K562 (cell line): Measurements from ENCODE around the gene C1QTNF3. TPM values are rescaled to one million over a fixed set of nuclear protein-coding genes. Genes with fewer than 3 reads are reported as not detected.

Experiments
- ATAC-seq: fragments of 200-7000 bp; cut with Tn5 transposase; 3 replicates; pipeline ENCODE4 v1.9.1; 2020; ENCODE audit warnings: moderate library complexity
- BruUV-seq: library from RNA; stranded (reverse); fragments of 400-500 nt; replicated peaks from 2 replicates; lab custom pipeline; 2021; lab: Mats Ljungman, UMichigan
- CTCF ChIA-PET: fragments of 300-600 bp; formaldehyde crosslinking; extraction: SDS; loops from one replicate; lab custom pipeline; 2021; ENCODE audit warnings: low intra/inter-chr PET ratio; lab: Yijun Ruan, JAX
- POLR2A ChIA-PET: fragments of 300-600, 350-650 bp; sonication (Branson Sonifier 250); formaldehyde crosslinking; extraction: SDS; loops from one replicate; lab custom pipeline; 2021; ENCODE audit warnings: antibody characterized with exemption, inconsistent platforms; lab: Yijun Ruan, JAX
- DNase-seq, 4 experiments: peaks; one replicate each; pipeline versions ENCODE4 v3.0.0 to v3.0.0-alpha.2; 2011 to 2018; ENCODE audit warnings: low spot score in 3 of 4, mixed read lengths in 3 of 4; ENCODE audit errors: extremely low read depth in 1 of 4
- FAIRE-seq: peaks from 2 replicates; lab custom pipeline; 2011; peaks lifted over from hg19 to GRCh38; lab: Jason Lieb, UNC
- H2AFZ ChIP-seq: 2 replicates; pipeline ENCODE4 v1.6.0; 2011; ENCODE audit warnings: low read depth, low read length, control low read depth, inconsistent platforms
- H3K27ac ChIP-seq: fragments of 200-600 bp; 3 replicates; pipeline ENCODE4 v1.8.0; 2011; ENCODE audit warnings: low read depth, mild to moderate bottlenecking, control low read depth, inconsistent platforms, low read length, moderate library complexity, mixed read lengths; ENCODE audit errors: extremely low read depth
- H3K27me3 ChIP-seq, 2 experiments: fragments of 300-600 bp in 1 of 2; 2 replicates in 1 of 2; 3 replicates in 1 of 2; pipeline versions ENCODE4 v1.6.0 to v1.8.0; 2011; ENCODE audit warnings: inconsistent platforms in 2 of 2, low read length in 2 of 2, mild to moderate bottlenecking in 1 of 2, mixed read lengths in 1 of 2, moderate library complexity in 1 of 2; ENCODE audit not compliant: control insufficient read depth in 2 of 2, insufficient read depth in 2 of 2
- H3K36me3 ChIP-seq: fragments of 300-600 bp; 3 replicates; pipeline ENCODE4 v1.8.0; 2011; ENCODE audit warnings: mild to moderate bottlenecking, low read length, inconsistent platforms; ENCODE audit not compliant: control insufficient read depth, insufficient read depth
- H3K4me1 ChIP-seq, 2 experiments: fragments of 200-600 bp in 1 of 2; replicated peaks in 1 of 2; 2 replicates in 1 of 2; 3 replicates in 1 of 2; pipeline versions ENCODE4 v1.5.1 to v1.8.0; 2011; ENCODE audit warnings: inconsistent platforms in 2 of 2, low read length in 2 of 2, mild to moderate bottlenecking in 1 of 2, mixed read lengths in 1 of 2, moderate library complexity in 1 of 2; ENCODE audit not compliant: control insufficient read depth in 2 of 2, insufficient read depth in 2 of 2
- H3K4me2 ChIP-seq: 2 replicates; pipeline ENCODE4 v1.6.1; 2011; ENCODE audit warnings: low read length, control low read depth, inconsistent platforms, mixed read lengths; ENCODE audit not compliant: insufficient read depth
- H3K4me3 ChIP-seq: fragments of 200-600 bp; sonication (generic), shearing (Covaris generic); 2 replicates; pipeline ENCODE4 v1.5.1; 2016; ENCODE audit warnings: control low read depth, inconsistent platforms
- H3K79me2 ChIP-seq: fragments of 200-600 bp; 3 replicates; pipeline ENCODE4 v1.8.0; 2011; ENCODE audit warnings: low read length, inconsistent platforms; ENCODE audit not compliant: control insufficient read depth, insufficient read depth
- H3K9ac ChIP-seq, 2 experiments: 2 replicates each; pipeline versions ENCODE4 v1.6.0 to v1.6.1; 2011; ENCODE audit warnings: low read depth in 2 of 2, low read length in 2 of 2, control low read depth in 1 of 2, inconsistent platforms in 1 of 2, mild to moderate bottlenecking in 1 of 2, mixed read lengths in 1 of 2; ENCODE audit not compliant: insufficient read depth in 1 of 2
- H3K9me1 ChIP-seq: one replicate; pipeline ENCODE4 v1.6.0; 2011; ENCODE audit warnings: inconsistent platforms, mild to moderate bottlenecking, low read length, moderate library complexity; ENCODE audit not compliant: control insufficient read depth, insufficient read depth
- H3K9me3 ChIP-seq: replicated peaks from 2 replicates; pipeline ENCODE4 v1.5.1; 2011; ENCODE audit warnings: low read depth, low read length, inconsistent platforms; ENCODE audit not compliant: control insufficient read depth, insufficient read depth
- H4K20me1 ChIP-seq: replicated peaks from 2 replicates; pipeline ENCODE4 v1.6.1; 2011; ENCODE audit warnings: low read length, inconsistent platforms, mixed read lengths; ENCODE audit not compliant: control insufficient read depth, insufficient read depth
- ESRRB ChIP-seq: fragments of 250-450 bp; sonication (Bioruptor Pico); IDR thresholded peaks from 2 replicates; pipeline ENCODE4 v1.5.0; 2020; ENCODE audit warnings: mild to moderate bottlenecking, moderate library complexity, borderline replicate concordance
- MED1 ChIP-seq: sonication (generic); formaldehyde crosslinking; IDR thresholded peaks from 2 replicates; pipeline ENCODE4 v1.8.1; 2023; ENCODE audit warnings: missing genetic modification reagents, borderline replicate concordance
- PCBP1 ChIP-seq: fragments of 200-400 bp; formaldehyde crosslinking; IDR thresholded peaks from 2 replicates; pipeline ENCODE4 v1.6.1; 2018; ENCODE audit warnings: mild to moderate bottlenecking, low read depth, low read length; ENCODE audit not compliant: poor library complexity, severe bottlenecking
- PTRF ChIP-seq: fragments of 450-650 bp; IDR thresholded peaks from 2 replicates; pipeline ENCODE4 v1.6.1; 2016; ENCODE audit warnings: mild to moderate bottlenecking, missing genetic modification characterization, missing compliant biosample characterization
- SMARCE1 ChIP-seq: fragments of 450-650 bp; IDR thresholded peaks from 2 replicates; pipeline ENCODE4 v1.7.1; 2016; ENCODE audit warnings: mild to moderate bottlenecking
- TRIM28 ChIP-seq: fragments of 450-650 bp; IDR thresholded peaks from 2 replicates; pipeline ENCODE4 v1.6.1; 2017
- ZNF165 ChIP-seq: fragments of 250-450 bp; sonication (Bioruptor Pico); IDR thresholded peaks from 2 replicates; pipeline ENCODE4 v1.4.0; 2020; ENCODE audit warnings: borderline replicate concordance
- ZNF41 ChIP-seq: fragments of 250-450 bp; sonication (Bioruptor Pico); conservative IDR thresholded peaks from 2 replicates; pipeline ENCODE4 v1.4.0; 2020; ENCODE audit warnings: mild to moderate bottlenecking
- ZNF717 ChIP-seq: fragments of 250-450 bp; sonication (Bioruptor Pico); IDR thresholded peaks from 2 replicates; pipeline ENCODE4 v1.5.0; 2021
- WGBS: fragments of 100-300 bp; shearing (Covaris generic); methylation state at CpG from one replicate; pipeline ENCODE4 v1.1.6; 2016; ENCODE audit warnings: low coverage, mixed read lengths; ENCODE audit not compliant: insufficient coverage; ENCODE audit errors: missing lambda C conversion rate; 5-methylcytosine and 5-hydroxymethylcytosine counted together
- in situ Hi-C: fragments of 300-500 bp; cut with MboI; formaldehyde crosslinking; loops from 4 replicates; pipeline ENCODE4 v1.15.0; 2018; ENCODE audit warnings: inconsistent platforms, mixed read lengths
- intact Hi-C: fragments of 100-400 bp; cut with micrococcal nuclease; formaldehyde crosslinking; loops from 2 replicates; pipeline ENCODE4 v1.14.2; 2022
- polyA plus RNA-seq, 8 experiments: library from polyadenylated mRNA; depleted of rRNA in 4 of 8; stranded (reverse) in 5 of 8; unstranded in 3 of 8; fragments of >200 nt; fragmentation: Nextera tagmentation in 2 of 8; fragmentation: Illumina TruSeq in 1 of 8; extraction: Ambion mirVana in 2 of 8; extraction: Trizol in 1 of 8; gene quantifications; 2 replicates each; pipeline versions ENCODE4 v1.2.1 to v1.2.3, GENCODE V29; 2011 to 2014; ENCODE audit warnings: inconsistent platforms in 1 of 8, missing spikeins in 1 of 8
- total RNA-seq, 7 experiments: library from RNA; depleted of rRNA in 6 of 7; stranded (reverse); fragments of >200 nt in 6 of 7; fragmentation: Illumina TruSeq in 2 of 7; extraction: Trizol in 2 of 7; gene quantifications; 2 replicates each; pipeline versions ENCODE4 v1.2.1 to v1.2.3, GENCODE V29; 2011 to 2021; ENCODE audit warnings: low replicate concordance in 1 of 7
- TF ChIP-seq, protein P1 (sequence below): fragments of 450-650 bp; IDR thresholded peaks from 2 replicates; pipeline ENCODE4 v1.6.1; 2014; ENCODE audit warnings: low read depth, mild to moderate bottlenecking, moderate library complexity, borderline replicate concordance
- TF ChIP-seq, protein P2 (sequence below): sonication (generic); formaldehyde crosslinking; IDR thresholded peaks from 2 replicates; pipeline ENCODE4 v1.8.0; 2022; ENCODE audit warnings: missing genetic modification reagents, mild to moderate bottlenecking, moderate library complexity, borderline replicate concordance
- TF ChIP-seq, protein P3 (sequence below): sonication (generic); formaldehyde crosslinking; IDR thresholded peaks from 2 replicates; pipeline ENCODE4 v1.8.0; 2022; ENCODE audit warnings: missing genetic modification reagents, mild to moderate bottlenecking, borderline replicate concordance
- TF ChIP-seq, protein P4 (sequence below): fragments of 450-650 bp; IDR thresholded peaks from 2 replicates; pipeline ENCODE4 v1.6.1; 2017; ENCODE audit warnings: antibody characterized with exemption
- TF ChIP-seq, protein P5 (sequence below): fragments of 450-650 bp; IDR thresholded peaks from 2 replicates; pipeline ENCODE4 v1.6.1; 2017; ENCODE audit warnings: antibody characterized with exemption, mild to moderate bottlenecking

Gene C1QTNF3
- total and polyA plus RNA-seq, 9 of the 15 experiments (the other 6 are each of a cell fraction or from before 2014, with no cell fraction given) = 0.51 to 3.3 (median 2.0) TPM

DNA sequence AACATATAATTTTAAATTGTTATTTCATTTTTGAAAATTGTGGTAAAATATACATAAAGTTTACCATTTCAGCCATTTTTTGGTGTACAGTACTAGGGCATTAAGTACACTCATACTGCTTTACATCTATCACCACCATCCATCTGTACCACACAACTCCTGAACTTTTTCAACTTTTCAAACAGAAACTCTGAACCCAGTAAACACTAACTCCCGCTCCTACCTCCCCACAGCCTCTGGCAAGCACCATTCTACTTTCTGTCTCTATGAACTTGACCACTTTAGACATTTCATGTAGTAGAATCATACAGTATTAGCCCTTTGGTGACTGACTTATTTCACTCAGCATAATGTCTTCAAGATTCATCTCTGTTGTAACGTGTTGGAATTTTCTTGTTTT lies 50.1 kb downstream of the C1QTNF3 start:
- H4K20me1 ChIP-seq = no peaks in the 10 kb centered on the region
- no peaks in the 10 kb centered on the region for H3K27me3 ChIP-seq
- BruUV-seq = no TSS peak
- H3K9me3 ChIP-seq = no peaks in the 10 kb centered on the region
- in situ Hi-C loops = no loop called here
- no peak overlapping the region for H3K4me2 ChIP-seq
- ChIA-PET POLR2A (no interaction called here), CTCF (no interaction called here)
- no peaks in the 10 kb centered on the region for H3K36me3 ChIP-seq
- no peaks in the 10 kb centered on the region for H3K4me1 ChIP-seq
- ATAC-seq (no peak), FAIRE-seq (no peak), DNase-seq (no peak)
- H3K4me3 ChIP-seq = no peak overlapping the region
- no peak overlapping the region for H2AFZ ChIP-seq
- H3K9me1 ChIP-seq = no peaks in the 10 kb centered on the region
- no peaks in the 10 kb centered on the region for H3K79me2 ChIP-seq
- H3K9ac ChIP-seq = no peak overlapping the region
- H3K27ac ChIP-seq = no peak overlapping the region
- intact Hi-C loops = no loop called here
- 38% methylated on average over 2 of the region's 2 CpGs for WGBS
- TF ChIP-seq, protein P1, sequence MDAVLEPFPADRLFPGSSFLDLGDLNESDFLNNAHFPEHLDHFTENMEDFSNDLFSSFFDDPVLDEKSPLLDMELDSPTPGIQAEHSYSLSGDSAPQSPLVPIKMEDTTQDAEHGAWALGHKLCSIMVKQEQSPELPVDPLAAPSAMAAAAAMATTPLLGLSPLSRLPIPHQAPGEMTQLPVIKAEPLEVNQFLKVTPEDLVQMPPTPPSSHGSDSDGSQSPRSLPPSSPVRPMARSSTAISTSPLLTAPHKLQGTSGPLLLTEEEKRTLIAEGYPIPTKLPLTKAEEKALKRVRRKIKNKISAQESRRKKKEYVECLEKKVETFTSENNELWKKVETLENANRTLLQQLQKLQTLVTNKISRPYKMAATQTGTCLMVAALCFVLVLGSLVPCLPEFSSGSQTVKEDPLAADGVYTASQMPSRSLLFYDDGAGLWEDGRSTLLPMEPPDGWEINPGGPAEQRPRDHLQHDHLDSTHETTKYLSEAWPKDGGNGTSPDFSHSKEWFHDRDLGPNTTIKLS = no peak
- TF ChIP-seq, protein P2, sequence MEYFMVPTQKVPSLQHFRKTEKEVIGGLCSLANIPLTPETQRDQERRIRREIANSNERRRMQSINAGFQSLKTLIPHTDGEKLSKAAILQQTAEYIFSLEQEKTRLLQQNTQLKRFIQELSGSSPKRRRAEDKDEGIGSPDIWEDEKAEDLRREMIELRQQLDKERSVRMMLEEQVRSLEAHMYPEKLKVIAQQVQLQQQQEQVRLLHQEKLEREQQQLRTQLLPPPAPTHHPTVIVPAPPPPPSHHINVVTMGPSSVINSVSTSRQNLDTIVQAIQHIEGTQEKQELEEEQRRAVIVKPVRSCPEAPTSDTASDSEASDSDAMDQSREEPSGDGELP (CRISPR knock-in tag) = no peak
- TF ChIP-seq, protein P3, sequence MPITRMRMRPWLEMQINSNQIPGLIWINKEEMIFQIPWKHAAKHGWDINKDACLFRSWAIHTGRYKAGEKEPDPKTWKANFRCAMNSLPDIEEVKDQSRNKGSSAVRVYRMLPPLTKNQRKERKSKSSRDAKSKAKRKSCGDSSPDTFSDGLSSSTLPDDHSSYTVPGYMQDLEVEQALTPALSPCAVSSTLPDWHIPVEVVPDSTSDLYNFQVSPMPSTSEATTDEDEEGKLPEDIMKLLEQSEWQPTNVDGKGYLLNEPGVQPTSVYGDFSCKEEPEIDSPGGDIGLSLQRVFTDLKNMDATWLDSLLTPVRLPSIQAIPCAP (CRISPR knock-in tag) = no peak
- TF ChIP-seq PCBP1 (no peak), ZNF165 (CRISPR knock-in tag) (no peak), ZNF41 (CRISPR knock-in tag) (no peak), MED1 (no peak), ZNF717 (CRISPR knock-in tag) (no peak), SMARCE1 (no peak), ESRRB (CRISPR knock-in tag) (no peak), TRIM28 (no peak), PTRF (tag) (no peak)
- TF ChIP-seq, protein P4, sequence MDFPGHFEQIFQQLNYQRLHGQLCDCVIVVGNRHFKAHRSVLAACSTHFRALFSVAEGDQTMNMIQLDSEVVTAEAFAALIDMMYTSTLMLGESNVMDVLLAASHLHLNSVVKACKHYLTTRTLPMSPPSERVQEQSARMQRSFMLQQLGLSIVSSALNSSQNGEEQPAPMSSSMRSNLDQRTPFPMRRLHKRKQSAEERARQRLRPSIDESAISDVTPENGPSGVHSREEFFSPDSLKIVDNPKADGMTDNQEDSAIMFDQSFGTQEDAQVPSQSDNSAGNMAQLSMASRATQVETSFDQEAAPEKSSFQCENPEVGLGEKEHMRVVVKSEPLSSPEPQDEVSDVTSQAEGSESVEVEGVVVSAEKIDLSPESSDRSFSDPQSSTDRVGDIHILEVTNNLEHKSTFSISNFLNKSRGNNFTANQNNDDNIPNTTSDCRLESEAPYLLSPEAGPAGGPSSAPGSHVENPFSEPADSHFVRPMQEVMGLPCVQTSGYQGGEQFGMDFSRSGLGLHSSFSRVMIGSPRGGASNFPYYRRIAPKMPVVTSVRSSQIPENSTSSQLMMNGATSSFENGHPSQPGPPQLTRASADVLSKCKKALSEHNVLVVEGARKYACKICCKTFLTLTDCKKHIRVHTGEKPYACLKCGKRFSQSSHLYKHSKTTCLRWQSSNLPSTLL = no peak
- TF ChIP-seq, protein P5, sequence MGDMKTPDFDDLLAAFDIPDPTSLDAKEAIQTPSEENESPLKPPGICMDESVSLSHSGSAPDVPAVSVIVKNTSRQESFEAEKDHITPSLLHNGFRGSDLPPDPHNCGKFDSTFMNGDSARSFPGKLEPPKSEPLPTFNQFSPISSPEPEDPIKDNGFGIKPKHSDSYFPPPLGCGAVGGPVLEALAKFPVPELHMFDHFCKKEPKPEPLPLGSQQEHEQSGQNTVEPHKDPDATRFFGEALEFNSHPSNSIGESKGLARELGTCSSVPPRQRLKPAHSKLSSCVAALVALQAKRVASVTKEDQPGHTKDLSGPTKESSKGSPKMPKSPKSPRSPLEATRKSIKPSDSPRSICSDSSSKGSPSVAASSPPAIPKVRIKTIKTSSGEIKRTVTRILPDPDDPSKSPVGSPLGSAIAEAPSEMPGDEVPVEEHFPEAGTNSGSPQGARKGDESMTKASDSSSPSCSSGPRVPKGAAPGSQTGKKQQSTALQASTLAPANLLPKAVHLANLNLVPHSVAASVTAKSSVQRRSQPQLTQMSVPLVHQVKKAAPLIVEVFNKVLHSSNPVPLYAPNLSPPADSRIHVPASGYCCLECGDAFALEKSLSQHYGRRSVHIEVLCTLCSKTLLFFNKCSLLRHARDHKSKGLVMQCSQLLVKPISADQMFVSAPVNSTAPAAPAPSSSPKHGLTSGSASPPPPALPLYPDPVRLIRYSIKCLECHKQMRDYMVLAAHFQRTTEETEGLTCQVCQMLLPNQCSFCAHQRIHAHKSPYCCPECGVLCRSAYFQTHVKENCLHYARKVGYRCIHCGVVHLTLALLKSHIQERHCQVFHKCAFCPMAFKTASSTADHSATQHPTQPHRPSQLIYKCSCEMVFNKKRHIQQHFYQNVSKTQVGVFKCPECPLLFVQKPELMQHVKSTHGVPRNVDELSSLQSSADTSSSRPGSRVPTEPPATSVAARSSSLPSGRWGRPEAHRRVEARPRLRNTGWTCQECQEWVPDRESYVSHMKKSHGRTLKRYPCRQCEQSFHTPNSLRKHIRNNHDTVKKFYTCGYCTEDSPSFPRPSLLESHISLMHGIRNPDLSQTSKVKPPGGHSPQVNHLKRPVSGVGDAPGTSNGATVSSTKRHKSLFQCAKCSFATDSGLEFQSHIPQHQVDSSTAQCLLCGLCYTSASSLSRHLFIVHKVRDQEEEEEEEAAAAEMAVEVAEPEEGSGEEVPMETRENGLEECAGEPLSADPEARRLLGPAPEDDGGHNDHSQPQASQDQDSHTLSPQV = no peak
